ENCODE measurements around the gene C22orf23. TPM values are rescaled to one million over a fixed set of nuclear protein-coding genes. Genes with fewer than 3 reads are reported as not detected.

Gene C22orf23
- total RNA-seq (2022) (0.52 and 0.69 TPM in 2 replicates), Bru-seq, nascent RNA (percentile 17 among the genes with signal in this experiment), BruChase-seq, experiment 1, labeled RNA remaining after a 6-hour chase (percentile 17 among the genes with signal in this experiment), BruChase-seq, experiment 2, labeled RNA remaining after a 2-hour chase (percentile 7 among the genes with signal in this experiment)
- long read RNA-seq, partial matches to known transcripts = 0 of 6 reads
- long read RNA-seq, other reads (novel, unspliced or antisense) = 6 of 6 reads

GRCh38 chr22:37953437-37954179, at the start of gene C22orf23, which contains the start of gene POLR2F:
C22orf23 (minus strand) TSS chr22:37953601; CDS start chr22:37953149, 452 bp downstream.
POLR2F (plus strand) TSS chr22:37953699; CDS start chr22:37953788, 89 bp downstream.
- Mint-ChIP-seq H3K4me1 (ENCODE audit: low read depth, unreplicated experiment) (peaks cover 23% of the 10 kb centered on the region), H3K27me3 (ENCODE audit: unreplicated experiment) (no peaks in the 10 kb centered on the region), H3K9me3 (ENCODE audit: low read depth, unreplicated experiment) (no peaks in the 10 kb centered on the region), H3K4me3 (ENCODE audit: low read depth, unreplicated experiment) (peak within 1 kb of the TSS; percentile 94), H3K36me3 (ENCODE audit: insufficient read depth, unreplicated experiment) (peaks cover 40% of the 10 kb centered on the region), H3K27ac (ENCODE audit: unreplicated experiment) (peak within 1 kb of the TSS; percentile 87)
- intact Hi-C loops (cut with micrococcal nuclease; ENCODE audit: unreplicated experiment) = no loop called here
- peak; percentile 93 for DNase-seq
- peak; percentile 15 for TF ChIP-seq CTCF (IDR thresholded peaks at IDR 0.05; ENCODE audit: unreplicated experiment)
- BruUV-seq (replicated peaks) = no TSS peak
- CTCF ChIA-PET = interaction anchor here (0.5 to 1.7 kb wide), 6 partner anchors 10 to 247 kb away, joined by 3 to 8 read pairs (median 3); no protein-coding TSS in a partner anchor

- DNase-seq = peak; percentile 83
- intact Hi-C loops (cut with micrococcal nuclease; ENCODE audit: unreplicated experiment) = loop anchor here (1.0 kb wide), 1 partner anchor 18 kb away; no protein-coding TSS in a partner anchor
- Mint-ChIP-seq H3K4me3 (ENCODE audit: low read depth, unreplicated experiment) (no peak overlapping the region), H3K36me3 (ENCODE audit: insufficient read depth, unreplicated experiment) (peaks cover 15% of the 10 kb centered on the region), H3K4me1 (ENCODE audit: low read depth, unreplicated experiment) (peaks cover 34% of the 10 kb centered on the region), H3K9me3 (ENCODE audit: low read depth, unreplicated experiment) (no peaks in the 10 kb centered on the region), H3K27me3 (ENCODE audit: unreplicated experiment) (no peaks in the 10 kb centered on the region), H3K27ac (ENCODE audit: unreplicated experiment) (no peak overlapping the region)
- CTCF ChIA-PET = interaction anchor here (0.9 to 1.4 kb wide), 3 partner anchors 18 to 137 kb away, joined by 3 to 5 read pairs (median 4); no protein-coding TSS in a partner anchor
- TF ChIP-seq CTCF (IDR thresholded peaks at IDR 0.05; ENCODE audit: unreplicated experiment) = no peak
- no TSS peak for BruUV-seq (replicated peaks)
Observed at GRCh38 chr22:37999640-38000272, 46.4 kb upstream of the C22orf23 start.

GRCh38 chr22:37999236-37999635, 45.8 kb upstream of the C22orf23 start:
- intact Hi-C loops (cut with micrococcal nuclease; ENCODE audit: unreplicated experiment) = no loop called here
- CTCF ChIA-PET = interaction anchor here (0.9 to 1.4 kb wide), 3 partner anchors 18 to 137 kb away, joined by 3 to 5 read pairs (median 4); no protein-coding TSS in a partner anchor
- Mint-ChIP-seq H3K36me3 (ENCODE audit: insufficient read depth, unreplicated experiment) (peaks cover 15% of the 10 kb centered on the region), H3K27ac (ENCODE audit: unreplicated experiment) (no peak overlapping the region), H3K9me3 (ENCODE audit: low read depth, unreplicated experiment) (no peaks in the 10 kb centered on the region), H3K27me3 (ENCODE audit: unreplicated experiment) (no peaks in the 10 kb centered on the region), H3K4me3 (ENCODE audit: low read depth, unreplicated experiment) (no peak overlapping the region), H3K4me1 (ENCODE audit: low read depth, unreplicated experiment) (peaks cover 34% of the 10 kb centered on the region)
- no TSS peak for BruUV-seq (replicated peaks)
- DNase-seq = peak; percentile 36
- no peak for TF ChIP-seq CTCF (IDR thresholded peaks at IDR 0.05; ENCODE audit: unreplicated experiment)

- intact Hi-C loops (cut with micrococcal nuclease; ENCODE audit: unreplicated experiment) = no loop called here
- no TSS peak for BruUV-seq (replicated peaks)
- no peak for DNase-seq
- H3K27me3 Mint-ChIP-seq (ENCODE audit: unreplicated experiment) = no peaks in the 10 kb centered on the region
- no peaks in the 10 kb centered on the region for H3K9me3 Mint-ChIP-seq (ENCODE audit: low read depth, unreplicated experiment)
- no peak overlapping the region for H3K4me3 Mint-ChIP-seq (ENCODE audit: low read depth, unreplicated experiment)
- peaks cover 15% of the 10 kb centered on the region for H3K36me3 Mint-ChIP-seq (ENCODE audit: insufficient read depth, unreplicated experiment)
- H3K4me1 Mint-ChIP-seq (ENCODE audit: low read depth, unreplicated experiment) = peaks cover 34% of the 10 kb centered on the region
- no peak overlapping the region for H3K27ac Mint-ChIP-seq (ENCODE audit: unreplicated experiment)
- CTCF ChIA-PET = interaction anchor here (0.5 kb wide), 1 partner anchor 34 kb away, joined by 4 read pairs; no protein-coding TSS in a partner anchor
- TF ChIP-seq CTCF (IDR thresholded peaks at IDR 0.05; ENCODE audit: unreplicated experiment) = no peak
Observed at GRCh38 chr22:37998543-37998942, 45.1 kb upstream of the C22orf23 start.
